KMS-11 (cell line): Measurements from ENCODE around the gene NOLC1.

Experiments
- H2AFZ ChIP-seq: fragments of 200-600 bp; sonication (generic); 2 replicates; pipeline ENCODE4 v1.6.1; 2016; ENCODE audit warnings: antibody characterized with exemption, mixed run types, low read depth
- H3K27ac ChIP-seq: fragments of 200-600 bp; sonication (generic); 2 replicates; pipeline ENCODE4 v1.6.1; 2016; ENCODE audit warnings: mild to moderate bottlenecking, mixed run types
- H3K27me3 ChIP-seq: fragments of 200-600 bp; sonication (generic); 2 replicates; pipeline ENCODE4 v1.6.1; 2017; ENCODE audit warnings: mild to moderate bottlenecking, low read depth, mixed run types, moderate library complexity; ENCODE audit not compliant: insufficient read depth
- H3K36me3 ChIP-seq: fragments of 200-600 bp; sonication (generic); 2 replicates; pipeline ENCODE4 v1.6.1; 2017; ENCODE audit warnings: mild to moderate bottlenecking, mixed run types; ENCODE audit not compliant: insufficient read depth
- H3K4me1 ChIP-seq: fragments of 200-600 bp; sonication (generic); 2 replicates; pipeline ENCODE4 v1.6.1; 2016; ENCODE audit warnings: mild to moderate bottlenecking, low read depth, mixed run types; ENCODE audit not compliant: poor library complexity, severe bottlenecking
- H3K4me2 ChIP-seq: fragments of 200-600 bp; sonication (generic); 2 replicates; pipeline ENCODE4 v1.7.0; 2016; ENCODE audit warnings: mild to moderate bottlenecking, mixed run types
- H3K4me3 ChIP-seq: fragments of 200-600 bp; sonication (generic); IDR thresholded peaks from 2 replicates; pipeline ENCODE4 v1.6.1; 2017; ENCODE audit warnings: low read depth, low read length, mixed read lengths; ENCODE audit not compliant: insufficient read depth
- H3K79me2 ChIP-seq: fragments of 200-600 bp; sonication (generic); 2 replicates; pipeline ENCODE4 v1.6.1; 2016; ENCODE audit warnings: low read depth, mixed run types; ENCODE audit not compliant: insufficient read depth
- H3K9ac ChIP-seq: fragments of 200-600 bp; sonication (generic); 2 replicates; pipeline ENCODE4 v1.6.1; 2016; ENCODE audit warnings: mild to moderate bottlenecking, mixed run types
- H4K20me1 ChIP-seq: fragments of 200-600 bp; sonication (generic); 2 replicates; pipeline ENCODE4 v1.6.1; 2016; ENCODE audit warnings: mild to moderate bottlenecking, mixed run types; ENCODE audit not compliant: insufficient read depth
- TF ChIP-seq, protein P1 (sequence below): fragments of 200-600 bp; sonication (generic); conservative IDR thresholded peaks from 2 replicates; pipeline ENCODE4 v1.6.1; 2017; ENCODE audit warnings: low read depth, mild to moderate bottlenecking, antibody characterized with exemption, low read length, moderate library complexity, mixed read lengths

Gene NOLC1

DNA sequence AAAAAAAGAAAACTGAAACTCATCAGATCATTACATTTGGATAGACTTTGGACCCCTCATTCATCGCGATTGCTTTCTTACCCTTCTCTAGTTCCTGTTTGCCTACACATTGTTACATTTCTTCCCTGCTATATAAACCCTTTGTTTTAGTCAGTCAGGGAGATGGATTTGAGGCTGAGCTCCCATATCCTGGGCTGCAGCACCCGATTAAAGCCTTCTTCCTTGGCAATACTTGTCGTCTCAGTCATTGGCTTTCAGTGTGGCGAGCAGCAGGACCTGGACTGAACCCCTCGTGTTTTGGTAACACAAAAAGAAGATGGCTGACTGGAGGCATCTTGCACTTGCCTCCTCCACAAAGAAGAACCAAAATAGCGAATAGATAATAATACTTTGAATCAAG is 39.8 kb downstream of the NOLC1 start:
- TF ChIP-seq, protein P1, sequence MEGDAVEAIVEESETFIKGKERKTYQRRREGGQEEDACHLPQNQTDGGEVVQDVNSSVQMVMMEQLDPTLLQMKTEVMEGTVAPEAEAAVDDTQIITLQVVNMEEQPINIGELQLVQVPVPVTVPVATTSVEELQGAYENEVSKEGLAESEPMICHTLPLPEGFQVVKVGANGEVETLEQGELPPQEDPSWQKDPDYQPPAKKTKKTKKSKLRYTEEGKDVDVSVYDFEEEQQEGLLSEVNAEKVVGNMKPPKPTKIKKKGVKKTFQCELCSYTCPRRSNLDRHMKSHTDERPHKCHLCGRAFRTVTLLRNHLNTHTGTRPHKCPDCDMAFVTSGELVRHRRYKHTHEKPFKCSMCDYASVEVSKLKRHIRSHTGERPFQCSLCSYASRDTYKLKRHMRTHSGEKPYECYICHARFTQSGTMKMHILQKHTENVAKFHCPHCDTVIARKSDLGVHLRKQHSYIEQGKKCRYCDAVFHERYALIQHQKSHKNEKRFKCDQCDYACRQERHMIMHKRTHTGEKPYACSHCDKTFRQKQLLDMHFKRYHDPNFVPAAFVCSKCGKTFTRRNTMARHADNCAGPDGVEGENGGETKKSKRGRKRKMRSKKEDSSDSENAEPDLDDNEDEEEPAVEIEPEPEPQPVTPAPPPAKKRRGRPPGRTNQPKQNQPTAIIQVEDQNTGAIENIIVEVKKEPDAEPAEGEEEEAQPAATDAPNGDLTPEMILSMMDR, result no peak
- Histone ChIP-seq H3K27ac (no peak overlapping the region), H3K36me3 (no peaks in the 10 kb centered on the region)

DNA sequence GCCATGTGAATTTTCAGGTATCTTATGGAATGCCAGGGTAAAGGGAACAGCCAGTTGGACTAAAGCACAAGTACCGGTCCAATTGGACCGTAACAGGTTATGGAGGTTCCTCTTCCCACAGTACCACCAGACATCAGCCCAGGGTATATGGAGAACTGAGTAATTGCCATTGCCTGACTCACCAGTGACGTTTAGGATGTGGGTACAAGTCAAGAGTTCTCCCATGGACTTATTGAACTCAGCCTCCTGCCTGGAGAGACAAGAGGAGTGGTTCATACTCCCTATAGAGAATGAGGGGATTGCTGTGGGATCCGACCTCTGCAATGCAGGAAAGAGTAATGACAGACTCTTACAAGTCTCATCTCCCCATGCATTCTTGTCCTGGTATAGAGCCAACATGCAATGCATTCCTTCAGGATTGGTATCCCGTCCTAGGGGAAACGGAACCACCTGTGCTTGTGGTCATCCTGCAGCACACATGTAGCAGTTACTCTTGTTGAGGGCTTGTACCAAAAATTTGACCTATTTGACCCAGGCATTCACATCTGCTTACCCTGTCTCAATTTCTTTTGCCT is 43.2 kb downstream of the NOLC1 start:
- H3K9ac ChIP-seq, result no peak overlapping the region
- TF ChIP-seq, protein P1, result no peak
- no peaks in the 10 kb centered on the region for H3K79me2 ChIP-seq
- H3K4me3 ChIP-seq, result no peak overlapping the region
- H3K4me2 ChIP-seq, result no peak overlapping the region
- H3K36me3 ChIP-seq, result no peaks in the 10 kb centered on the region
- H3K27me3 ChIP-seq, result no peaks in the 10 kb centered on the region
- H2AFZ ChIP-seq, result no peak overlapping the region
- H3K4me1 ChIP-seq, result peaks cover 3% of the 10 kb centered on the region
- no peak overlapping the region for H3K27ac ChIP-seq
- H4K20me1 ChIP-seq, result no peaks in the 10 kb centered on the region

More for the DNA sequence above, 39.8 kb downstream of the NOLC1 start:
- no peaks in the 10 kb centered on the region for H3K79me2 ChIP-seq
- H2AFZ ChIP-seq, result no peak overlapping the region
- H4K20me1 ChIP-seq, result no peaks in the 10 kb centered on the region
- H3K4me2 ChIP-seq, result no peak overlapping the region
- peaks cover 36% of the 10 kb centered on the region for H3K4me1 ChIP-seq
- H3K27me3 ChIP-seq, result no peaks in the 10 kb centered on the region
- H3K9ac ChIP-seq, result no peak overlapping the region
- no peak overlapping the region for H3K4me3 ChIP-seq

- Histone ChIP-seq H3K9ac (no peak overlapping the region), H2AFZ (no peak overlapping the region), H4K20me1 (no peaks in the 10 kb centered on the region), H3K79me2 (no peaks in the 10 kb centered on the region), H3K4me3 (no peak overlapping the region), H3K27ac (no peak overlapping the region), H3K27me3 (no peaks in the 10 kb centered on the region), H3K4me1 (peaks cover 3% of the 10 kb centered on the region), H3K36me3 (no peaks in the 10 kb centered on the region), H3K4me2 (no peak overlapping the region)
- TF ChIP-seq, protein P1, result no peak
Measured at GRCh38 chr10:102196893-102197292, 44.7 kb downstream of the NOLC1 start.

DNA sequence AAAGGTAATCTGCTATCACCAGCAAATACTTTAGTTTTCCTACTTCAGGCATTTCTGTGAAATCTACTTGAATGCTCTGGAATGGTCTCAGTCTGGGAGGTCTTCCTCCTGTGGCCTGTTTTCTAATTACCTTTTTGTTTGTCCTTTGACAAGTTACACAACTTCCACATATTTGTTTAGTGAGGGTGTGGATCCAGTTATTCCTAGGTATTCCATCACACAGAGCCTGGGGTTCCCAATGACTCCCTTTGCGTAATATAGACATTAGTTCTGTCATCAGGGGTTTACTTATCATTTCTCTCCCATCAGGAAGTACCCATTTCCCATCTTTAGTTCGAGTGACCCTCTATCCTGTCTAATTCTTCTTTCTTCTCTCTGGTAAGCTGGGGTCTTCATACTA is 45.8 kb downstream of the NOLC1 start:
- Histone ChIP-seq H3K27me3 (no peaks in the 10 kb centered on the region), H3K36me3 (no peaks in the 10 kb centered on the region), H3K4me1 (peaks cover 6% of the 10 kb centered on the region), H3K4me3 (no peak overlapping the region), H4K20me1 (no peaks in the 10 kb centered on the region), H3K79me2 (no peaks in the 10 kb centered on the region), H3K9ac (no peak overlapping the region), H3K27ac (no peak overlapping the region), H3K4me2 (no peak overlapping the region), H2AFZ (no peak overlapping the region)
- TF ChIP-seq, protein P1, result no peak
